Measurements from ENCODE around the gene IL17RD. TPM values are rescaled to one million over a fixed set of nuclear protein-coding genes. Genes with fewer than 3 reads are reported as not detected.

Gene IL17RD
- total and polyA plus RNA-seq, 9 of the 15 experiments (the other 6 are each of a cell fraction or from before 2014, with no cell fraction given) = under 0.01 to 0.09 (median 0.04) TPM; not detected in 4

DNA sequence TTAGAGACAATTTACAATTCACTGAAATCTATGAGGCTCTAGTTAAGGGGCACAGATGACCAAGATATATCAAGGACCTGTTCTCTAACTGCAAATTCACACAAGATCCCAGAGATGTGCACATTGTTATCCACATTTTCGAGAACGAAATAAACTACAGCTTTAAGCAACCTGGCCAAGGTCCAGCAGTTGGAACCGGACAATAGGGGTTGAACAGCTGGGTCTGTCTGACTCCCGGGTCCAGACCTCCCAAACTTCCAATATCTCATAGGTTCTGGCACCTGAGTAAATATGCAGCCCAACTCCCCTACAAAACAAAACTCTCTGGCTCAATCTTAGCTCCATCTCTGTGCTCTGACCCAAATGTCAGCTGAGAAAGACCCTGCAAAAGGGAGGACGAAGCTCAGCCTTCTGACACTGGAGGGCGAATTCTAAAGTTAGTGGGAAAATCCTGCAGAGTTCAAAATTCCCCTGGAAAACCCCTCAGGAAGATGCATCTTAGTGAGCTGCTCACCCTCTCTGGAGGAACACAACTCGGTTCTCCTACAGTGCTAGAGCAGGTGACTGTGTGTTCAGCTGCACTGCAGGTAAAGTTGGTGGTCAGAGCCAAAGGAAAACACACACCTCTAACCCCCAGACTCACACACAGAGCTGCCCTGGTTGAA is 118.9 kb downstream of the IL17RD start:
- intact Hi-C loops (cut with micrococcal nuclease) (no loop called here), in situ Hi-C loops (cut with MboI) (no loop called here)
- no peak overlapping the region for H2AFZ ChIP-seq (ENCODE audit: low read depth, low read length)
- no peak overlapping the region for H3K4me3 ChIP-seq
- H3K27me3 ChIP-seq (ENCODE audit: control insufficient read depth in 2 of 2, insufficient read depth in 2 of 2, low read length in 2 of 2) = peaks cover 0 to 4% of the 10 kb centered on the region in 2 experiments; a peak in 1 of 5 replicates
- H3K36me3 ChIP-seq (ENCODE audit: control insufficient read depth, insufficient read depth, low read length) = no peaks in the 10 kb centered on the region
- FAIRE-seq (no peak), DNase-seq (ENCODE audit: extremely low read depth in 1 of 4, low spot score in 3 of 4) (no peak), ATAC-seq (no peak)
- no peaks in the 10 kb centered on the region; the same call in 1 of the 2 replicates for H4K20me1 ChIP-seq (replicated peaks; ENCODE audit: control insufficient read depth, insufficient read depth, low read length)
- no peak overlapping the region for H3K4me2 ChIP-seq (ENCODE audit: insufficient read depth, low read length)
- no peak overlapping the region for H3K27ac ChIP-seq (ENCODE audit: extremely low read depth, low read depth, low read length)
- 16% methylated on average over 7 of the region's 7 CpGs for WGBS (ENCODE audit: insufficient coverage, low coverage, missing lambda C conversion rate)
- ChIA-PET POLR2A (interaction anchor here (0.5 to 1.8 kb wide), 4 partner anchors 10 to 321 kb away, joined by 3 to 4 read pairs (median 3); no protein-coding TSS in a partner anchor), CTCF (ENCODE audit: low intra/inter-chr PET ratio) (no interaction called here)
- no peaks in the 10 kb centered on the region for H3K9me3 ChIP-seq (replicated peaks; ENCODE audit: control insufficient read depth, insufficient read depth, low read depth, low read length)
- peaks cover 0 to 3% of the 10 kb centered on the region in 2 experiments; a peak in 2 of 5 replicates for H3K4me1 ChIP-seq (replicated peaks in 1 of 2; ENCODE audit: control insufficient read depth in 2 of 2, insufficient read depth in 2 of 2, low read length in 2 of 2)
- no peak overlapping the region for H3K9ac ChIP-seq (ENCODE audit: insufficient read depth in 1 of 2, low read depth in 2 of 2, low read length in 2 of 2)
- no TSS peak for BruUV-seq (replicated peaks)
- no peaks in the 10 kb centered on the region for H3K79me2 ChIP-seq (ENCODE audit: control insufficient read depth, insufficient read depth, low read length)
- H3K9me1 ChIP-seq (ENCODE audit: control insufficient read depth, insufficient read depth, low read length) = no peaks in the 10 kb centered on the region
- TF ChIP-seq ZNF217 (CRISPR knock-in tag; IDR thresholded peaks at IDR 0.05) = no peak
- TF ChIP-seq KHSRP (IDR thresholded peaks at IDR 0.05) = no peak
- TF ChIP-seq RBBP5 (IDR thresholded peaks at IDR 0.05; ENCODE audit: borderline replicate concordance, insufficient read depth, low read length, poor library complexity, severe bottlenecking) = no peak
- TF ChIP-seq NFYB (IDR thresholded peaks at IDR 0.05; ENCODE audit: extremely low read depth, insufficient read length) = no peak
- TF ChIP-seq, protein P1, sequence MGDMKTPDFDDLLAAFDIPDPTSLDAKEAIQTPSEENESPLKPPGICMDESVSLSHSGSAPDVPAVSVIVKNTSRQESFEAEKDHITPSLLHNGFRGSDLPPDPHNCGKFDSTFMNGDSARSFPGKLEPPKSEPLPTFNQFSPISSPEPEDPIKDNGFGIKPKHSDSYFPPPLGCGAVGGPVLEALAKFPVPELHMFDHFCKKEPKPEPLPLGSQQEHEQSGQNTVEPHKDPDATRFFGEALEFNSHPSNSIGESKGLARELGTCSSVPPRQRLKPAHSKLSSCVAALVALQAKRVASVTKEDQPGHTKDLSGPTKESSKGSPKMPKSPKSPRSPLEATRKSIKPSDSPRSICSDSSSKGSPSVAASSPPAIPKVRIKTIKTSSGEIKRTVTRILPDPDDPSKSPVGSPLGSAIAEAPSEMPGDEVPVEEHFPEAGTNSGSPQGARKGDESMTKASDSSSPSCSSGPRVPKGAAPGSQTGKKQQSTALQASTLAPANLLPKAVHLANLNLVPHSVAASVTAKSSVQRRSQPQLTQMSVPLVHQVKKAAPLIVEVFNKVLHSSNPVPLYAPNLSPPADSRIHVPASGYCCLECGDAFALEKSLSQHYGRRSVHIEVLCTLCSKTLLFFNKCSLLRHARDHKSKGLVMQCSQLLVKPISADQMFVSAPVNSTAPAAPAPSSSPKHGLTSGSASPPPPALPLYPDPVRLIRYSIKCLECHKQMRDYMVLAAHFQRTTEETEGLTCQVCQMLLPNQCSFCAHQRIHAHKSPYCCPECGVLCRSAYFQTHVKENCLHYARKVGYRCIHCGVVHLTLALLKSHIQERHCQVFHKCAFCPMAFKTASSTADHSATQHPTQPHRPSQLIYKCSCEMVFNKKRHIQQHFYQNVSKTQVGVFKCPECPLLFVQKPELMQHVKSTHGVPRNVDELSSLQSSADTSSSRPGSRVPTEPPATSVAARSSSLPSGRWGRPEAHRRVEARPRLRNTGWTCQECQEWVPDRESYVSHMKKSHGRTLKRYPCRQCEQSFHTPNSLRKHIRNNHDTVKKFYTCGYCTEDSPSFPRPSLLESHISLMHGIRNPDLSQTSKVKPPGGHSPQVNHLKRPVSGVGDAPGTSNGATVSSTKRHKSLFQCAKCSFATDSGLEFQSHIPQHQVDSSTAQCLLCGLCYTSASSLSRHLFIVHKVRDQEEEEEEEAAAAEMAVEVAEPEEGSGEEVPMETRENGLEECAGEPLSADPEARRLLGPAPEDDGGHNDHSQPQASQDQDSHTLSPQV (IDR thresholded peaks at IDR 0.05) = no peak
- TF ChIP-seq, protein P2, sequence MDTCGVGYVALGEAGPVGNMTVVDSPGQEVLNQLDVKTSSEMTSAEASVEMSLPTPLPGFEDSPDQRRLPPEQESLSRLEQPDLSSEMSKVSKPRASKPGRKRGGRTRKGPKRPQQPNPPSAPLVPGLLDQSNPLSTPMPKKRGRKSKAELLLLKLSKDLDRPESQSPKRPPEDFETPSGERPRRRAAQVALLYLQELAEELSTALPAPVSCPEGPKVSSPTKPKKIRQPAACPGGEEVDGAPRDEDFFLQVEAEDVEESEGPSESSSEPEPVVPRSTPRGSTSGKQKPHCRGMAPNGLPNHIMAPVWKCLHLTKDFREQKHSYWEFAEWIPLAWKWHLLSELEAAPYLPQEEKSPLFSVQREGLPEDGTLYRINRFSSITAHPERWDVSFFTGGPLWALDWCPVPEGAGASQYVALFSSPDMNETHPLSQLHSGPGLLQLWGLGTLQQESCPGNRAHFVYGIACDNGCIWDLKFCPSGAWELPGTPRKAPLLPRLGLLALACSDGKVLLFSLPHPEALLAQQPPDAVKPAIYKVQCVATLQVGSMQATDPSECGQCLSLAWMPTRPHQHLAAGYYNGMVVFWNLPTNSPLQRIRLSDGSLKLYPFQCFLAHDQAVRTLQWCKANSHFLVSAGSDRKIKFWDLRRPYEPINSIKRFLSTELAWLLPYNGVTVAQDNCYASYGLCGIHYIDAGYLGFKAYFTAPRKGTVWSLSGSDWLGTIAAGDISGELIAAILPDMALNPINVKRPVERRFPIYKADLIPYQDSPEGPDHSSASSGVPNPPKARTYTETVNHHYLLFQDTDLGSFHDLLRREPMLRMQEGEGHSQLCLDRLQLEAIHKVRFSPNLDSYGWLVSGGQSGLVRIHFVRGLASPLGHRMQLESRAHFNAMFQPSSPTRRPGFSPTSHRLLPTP (IDR thresholded peaks at IDR 0.05; ENCODE audit: borderline replicate concordance, extremely low read depth, insufficient read length) = no peak
- TF ChIP-seq BDP1 (IDR thresholded peaks at IDR 0.05; ENCODE audit: insufficient read depth, insufficient read length) = no peak
- TF ChIP-seq, protein P3, sequence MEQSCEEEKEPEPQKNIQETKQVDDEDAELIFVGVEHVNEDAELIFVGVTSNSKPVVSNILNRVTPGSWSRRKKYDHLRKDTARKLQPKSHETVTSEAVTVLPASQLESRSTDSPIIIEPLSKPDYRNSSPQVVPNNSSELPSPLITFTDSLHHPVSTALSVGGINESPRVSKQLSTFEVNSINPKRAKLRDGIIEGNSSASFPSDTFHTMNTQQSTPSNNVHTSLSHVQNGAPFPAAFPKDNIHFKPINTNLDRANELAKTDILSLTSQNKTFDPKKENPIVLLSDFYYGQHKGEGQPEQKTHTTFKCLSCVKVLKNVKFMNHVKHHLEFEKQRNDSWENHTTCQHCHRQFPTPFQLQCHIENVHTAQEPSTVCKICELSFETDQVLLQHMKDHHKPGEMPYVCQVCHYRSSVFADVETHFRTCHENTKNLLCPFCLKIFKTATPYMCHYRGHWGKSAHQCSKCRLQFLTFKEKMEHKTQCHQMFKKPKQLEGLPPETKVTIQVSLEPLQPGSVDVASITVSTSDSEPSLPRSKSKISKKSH (CRISPR knock-in tag; IDR thresholded peaks at IDR 0.05) = no peak
- TF ChIP-seq, protein P4, sequence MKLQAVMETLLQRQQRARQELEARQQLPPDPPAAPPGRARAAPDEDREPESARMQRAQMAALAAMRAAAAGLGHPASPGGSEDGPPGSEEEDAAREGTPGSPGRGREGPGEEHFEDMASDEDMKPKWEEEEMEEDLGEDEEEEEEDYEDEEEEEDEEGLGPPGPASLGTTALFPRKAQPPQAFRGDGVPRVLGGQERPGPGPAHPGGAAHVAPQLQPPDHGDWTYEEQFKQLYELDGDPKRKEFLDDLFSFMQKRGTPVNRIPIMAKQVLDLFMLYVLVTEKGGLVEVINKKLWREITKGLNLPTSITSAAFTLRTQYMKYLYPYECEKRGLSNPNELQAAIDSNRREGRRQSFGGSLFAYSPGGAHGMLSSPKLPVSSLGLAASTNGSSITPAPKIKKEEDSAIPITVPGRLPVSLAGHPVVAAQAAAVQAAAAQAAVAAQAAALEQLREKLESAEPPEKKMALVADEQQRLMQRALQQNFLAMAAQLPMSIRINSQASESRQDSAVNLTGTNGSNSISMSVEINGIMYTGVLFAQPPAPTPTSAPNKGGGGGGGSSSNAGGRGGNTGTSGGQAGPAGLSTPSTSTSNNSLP (IDR thresholded peaks at IDR 0.05; ENCODE audit: borderline replicate concordance, low read depth, low read length) = no peak
- no peak for TF ChIP-seq ZNF354B (CRISPR knock-in tag; IDR thresholded peaks at IDR 0.05)
- TF ChIP-seq CBFA2T3 (IDR thresholded peaks at IDR 0.05) = no peak

Measured in K562 (cell line).